SK-N-SH (cell line): Measurements from ENCODE around the gene POLQ. TPM values are rescaled to one million over a fixed set of nuclear protein-coding genes. Genes with fewer than 3 reads are reported as not detected.

Experiments used
- CTCF ChIA-PET: fragments of 300-600, 350-600 bp; formaldehyde crosslinking; extraction: SDS; loops from one replicate; lab custom pipeline; 2021; lab: Yijun Ruan, JAX
- POLR2A ChIA-PET: fragments of 350-600 bp; sonication (Branson Sonifier 250); formaldehyde crosslinking; extraction: SDS; loops from one replicate; lab custom pipeline; 2020; ENCODE audit warnings: antibody characterized with exemption, inconsistent platforms; lab: Yijun Ruan, JAX
- DNase-seq: peaks from one replicate; pipeline ENCODE4 v3.0.0; 2012
- H2AFZ ChIP-seq: fragments of 200-600 bp; sonication (generic); 2 replicates; pipeline ENCODE4 v1.8.1; 2016; ENCODE audit warnings: antibody characterized with exemption, mild to moderate bottlenecking, low read depth
- H3F3A ChIP-seq: fragments of 200-600 bp; sonication (generic); replicated peaks from 2 replicates; pipeline ENCODE3; 2016; ENCODE audit warnings: antibody characterized with exemption, mild to moderate bottlenecking; ENCODE audit not compliant: insufficient read depth
- H3K27ac ChIP-seq, 2 experiments: fragments of 200-500 bp in 1 of 2; fragments of 200-600 bp in 1 of 2; sonication (Bioruptor generic) in 1 of 2; sonication (generic), shearing (Covaris generic) in 1 of 2; 2 replicates each; pipeline versions ENCODE4 v1.5.1 to v1.6.1; 2014 to 2016; ENCODE audit warnings: low read depth in 2 of 2, inconsistent platforms in 1 of 2, low read length in 1 of 2, mild to moderate bottlenecking in 1 of 2, mixed read lengths in 1 of 2
- H3K27me3 ChIP-seq: fragments of 200-600 bp; sonication (generic), shearing (Covaris generic); 2 replicates; pipeline ENCODE4 v1.6.1; 2016; ENCODE audit warnings: mixed run types; ENCODE audit not compliant: insufficient read depth
- H3K36me3 ChIP-seq, 2 experiments: fragments of 200-500 bp in 1 of 2; fragments of 200-600 bp in 1 of 2; sonication (Bioruptor generic) in 1 of 2; sonication (generic) in 1 of 2; replicated peaks in 1 of 2; 2 replicates each; pipeline versions ENCODE3 to v1.5.1; 2014 to 2016; ENCODE audit warnings: low read length in 1 of 2, mild to moderate bottlenecking in 1 of 2; ENCODE audit not compliant: insufficient read depth in 2 of 2, control insufficient read depth in 1 of 2
- H3K4me1 ChIP-seq, 2 experiments: fragments of 200-500 bp in 1 of 2; fragments of 200-600 bp in 1 of 2; sonication (Bioruptor generic) in 1 of 2; sonication (generic), shearing (Covaris generic) in 1 of 2; 2 replicates each; pipeline versions ENCODE4 v1.5.1 to v1.6.1; 2014 to 2016; ENCODE audit warnings: low read depth in 1 of 2, low read length in 1 of 2, mixed run types in 1 of 2; ENCODE audit not compliant: insufficient read depth in 2 of 2, control insufficient read depth in 1 of 2
- H3K4me2 ChIP-seq: fragments of 200-600 bp; sonication (generic), shearing (Covaris generic); 2 replicates; pipeline ENCODE4 v1.6.1; 2017; ENCODE audit warnings: mixed run types
- H3K4me3 ChIP-seq, 2 experiments: fragments of 200-500 bp in 1 of 2; fragments of 200-600 bp in 1 of 2; sonication (Bioruptor generic) in 1 of 2; sonication (generic), shearing (Covaris generic) in 1 of 2; 2 replicates each; pipeline versions ENCODE4 v1.5.1 to v1.8.1; 2014 to 2016; ENCODE audit warnings: low read depth in 2 of 2, inconsistent platforms in 1 of 2, low read length in 1 of 2, mild to moderate bottlenecking in 1 of 2, mixed read lengths in 1 of 2, moderate library complexity in 1 of 2
- H3K79me2 ChIP-seq: fragments of 200-600 bp; sonication (generic); 2 replicates; pipeline ENCODE4 v1.8.1; 2017; ENCODE audit warnings: mild to moderate bottlenecking; ENCODE audit not compliant: insufficient read depth
- H3K9ac ChIP-seq: fragments of 200-600 bp; sonication (generic); 2 replicates; pipeline ENCODE4 v1.6.1; 2017; ENCODE audit warnings: mixed run types
- H3K9me2 ChIP-seq: fragments of 200-600 bp; sonication (generic); 2 replicates; pipeline ENCODE4 v1.6.1; 2017; ENCODE audit warnings: mixed run types
- H3K9me3 ChIP-seq: fragments of 200-600 bp; sonication (generic); 2 replicates; pipeline ENCODE4 v1.6.1; 2017; ENCODE audit warnings: mixed run types, mild to moderate bottlenecking, moderate library complexity
- H4K20me1 ChIP-seq: fragments of 200-600 bp; sonication (generic); 2 replicates; pipeline ENCODE4 v1.6.1; 2017; ENCODE audit warnings: mild to moderate bottlenecking, mixed run types; ENCODE audit not compliant: insufficient read depth
- ELF1 ChIP-seq: IDR thresholded peaks from 2 replicates; pipeline ENCODE4 v1.4.0; 2012
- MAX ChIP-seq: IDR thresholded peaks from 2 replicates; pipeline ENCODE4 v1.4.0; 2012; ENCODE audit warnings: low read depth
- MEF2A ChIP-seq: IDR thresholded peaks from 2 replicates; pipeline ENCODE4 v1.4.0; 2012; ENCODE audit warnings: low read depth, borderline replicate concordance
- NFIC ChIP-seq: IDR thresholded peaks from 2 replicates; pipeline ENCODE4 v1.4.0; 2012; ENCODE audit warnings: borderline replicate concordance
- PBX3 ChIP-seq: IDR thresholded peaks from 2 replicates; pipeline ENCODE4; 2012
- RFX5 ChIP-seq: IDR thresholded peaks from 2 replicates; pipeline ENCODE4 v1.6.1; 2012; ENCODE audit warnings: mild to moderate bottlenecking, improper control_type of control experiment, low read length
- RXRA ChIP-seq: IDR thresholded peaks from 2 replicates; pipeline ENCODE4 v1.4.0; 2012; ENCODE audit warnings: low read depth, mild to moderate bottlenecking, borderline replicate concordance
- SIN3A ChIP-seq: IDR thresholded peaks from 2 replicates; pipeline ENCODE4 v1.6.1; 2012; ENCODE audit warnings: low read depth, mild to moderate bottlenecking, low read length, moderate library complexity, borderline replicate concordance
- TCF12 ChIP-seq: IDR thresholded peaks from 2 replicates; pipeline ENCODE4 v1.4.0; 2012
- TEAD4 ChIP-seq: IDR thresholded peaks from 2 replicates; pipeline ENCODE4 v1.4.0; 2012; ENCODE audit warnings: mild to moderate bottlenecking, borderline replicate concordance; ENCODE audit not compliant: insufficient read depth
- WGBS: methylation state at CpG from one replicate; pipeline ENCODE4 v1.1.6; 2017; ENCODE audit warnings: low lambda C conversion rate; 5-methylcytosine and 5-hydroxymethylcytosine counted together
- polyA plus RNA-seq, 3 experiments: library from polyadenylated mRNA; depleted of rRNA; stranded (reverse); fragments of >200 nt; gene quantifications; 2 replicates each; pipeline ENCODE4 v1.2.3, GENCODE V29; 2012
- TF ChIP-seq, protein P1 (sequence below): fragments of 150-350 bp; IDR thresholded peaks from 2 replicates; pipeline ENCODE4 v1.6.1; 2017; ENCODE audit warnings: antibody characterized with exemption, low read length, low read depth, borderline replicate concordance
- TF ChIP-seq, protein P2 (sequence below): IDR thresholded peaks from 2 replicates; pipeline ENCODE4 v1.6.1; 2012; ENCODE audit warnings: mild to moderate bottlenecking, low read depth, low read length, moderate library complexity

The POLQ gene
- polyA plus RNA-seq, 1 of the 3 experiments (the other 2 are of a cell fraction) = 1.4 TPM

DNA sequence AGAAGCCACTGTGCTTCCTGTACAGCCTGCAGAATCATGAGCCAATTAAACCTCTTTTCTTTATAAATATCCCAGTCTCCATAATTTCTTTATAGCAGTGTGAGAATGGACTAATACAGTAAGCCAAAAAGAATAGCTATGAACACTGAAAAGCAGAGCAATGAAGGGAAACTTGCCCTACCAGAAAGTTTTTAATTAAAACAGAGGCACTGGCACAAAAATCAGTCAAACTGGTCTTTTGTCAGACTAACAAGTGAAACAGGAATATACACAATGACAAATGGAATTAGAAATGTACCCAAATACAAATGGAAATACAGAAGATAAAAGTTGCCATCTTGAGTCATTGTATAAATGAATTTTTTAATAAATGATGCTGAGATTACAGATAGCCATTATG is 40.5 kb downstream of the POLQ start:
- Histone ChIP-seq H3K36me3 (peaks cover 9 to 31% of the 10 kb centered on the region in 2 experiments), H3K4me3 (no peak overlapping the region), H3K27me3 (no peaks in the 10 kb centered on the region), H3K9me3 (no peaks in the 10 kb centered on the region), H3K79me2 (no peaks in the 10 kb centered on the region), H2AFZ (no peak overlapping the region), H3K4me2 (no peak overlapping the region), H3K27ac (no peak overlapping the region), H4K20me1 (no peaks in the 10 kb centered on the region), H3F3A (no peaks in the 10 kb centered on the region), H3K9ac (no peak overlapping the region), H3K9me2 (no peaks in the 10 kb centered on the region), H3K4me1 (no peaks in the 10 kb centered on the region)
- no peak for DNase-seq
- ChIA-PET POLR2A (no interaction called here), CTCF (no interaction called here)
- TF ChIP-seq SIN3A (no peak), ELF1 (no peak), TCF12 (no peak), RFX5 (no peak), PBX3 (no peak), NFIC (no peak), TEAD4 (no peak)
- TF ChIP-seq, protein P1, sequence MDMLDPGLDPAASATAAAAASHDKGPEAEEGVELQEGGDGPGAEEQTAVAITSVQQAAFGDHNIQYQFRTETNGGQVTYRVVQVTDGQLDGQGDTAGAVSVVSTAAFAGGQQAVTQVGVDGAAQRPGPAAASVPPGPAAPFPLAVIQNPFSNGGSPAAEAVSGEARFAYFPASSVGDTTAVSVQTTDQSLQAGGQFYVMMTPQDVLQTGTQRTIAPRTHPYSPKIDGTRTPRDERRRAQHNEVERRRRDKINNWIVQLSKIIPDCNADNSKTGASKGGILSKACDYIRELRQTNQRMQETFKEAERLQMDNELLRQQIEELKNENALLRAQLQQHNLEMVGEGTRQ = no peak

DNA sequence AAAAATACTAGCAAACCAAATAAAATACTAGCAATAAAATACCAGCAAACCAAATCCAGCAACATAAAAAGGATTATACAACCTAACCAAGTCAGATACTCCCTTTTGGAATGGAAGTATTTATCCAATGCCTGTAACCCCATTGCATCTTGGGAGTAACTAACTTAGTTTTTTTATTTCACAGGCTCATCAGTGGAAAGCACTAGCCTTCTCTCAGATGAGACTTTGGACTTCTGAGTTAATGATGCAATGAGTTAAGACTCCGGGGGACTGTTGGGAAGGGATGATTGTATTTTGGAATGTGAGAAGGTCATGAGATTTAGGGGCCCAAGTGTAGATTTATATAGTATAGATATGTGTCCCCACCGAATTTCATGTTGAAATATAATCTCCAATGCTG is 41.2 kb downstream of the POLQ start:
- Histone ChIP-seq H3K4me2 (no peak overlapping the region), H2AFZ (no peak overlapping the region), H3K79me2 (no peaks in the 10 kb centered on the region), H3K27ac (no peak overlapping the region), H4K20me1 (no peaks in the 10 kb centered on the region), H3K4me1 (no peaks in the 10 kb centered on the region), H3K4me3 (no peak overlapping the region), H3K27me3 (no peaks in the 10 kb centered on the region), H3K9me2 (no peaks in the 10 kb centered on the region), H3K9me3 (no peaks in the 10 kb centered on the region), H3K36me3 (peaks cover 9 to 25% of the 10 kb centered on the region in 2 experiments), H3K9ac (no peak overlapping the region), H3F3A (no peaks in the 10 kb centered on the region)
- ChIA-PET CTCF (no interaction called here), POLR2A (no interaction called here)
- WGBS = 89% methylated on average over 2 of the region's 2 CpGs
- TF ChIP-seq MAX (no peak), TEAD4 (no peak), RXRA (no peak), MEF2A (no peak)
- TF ChIP-seq, protein P2, sequence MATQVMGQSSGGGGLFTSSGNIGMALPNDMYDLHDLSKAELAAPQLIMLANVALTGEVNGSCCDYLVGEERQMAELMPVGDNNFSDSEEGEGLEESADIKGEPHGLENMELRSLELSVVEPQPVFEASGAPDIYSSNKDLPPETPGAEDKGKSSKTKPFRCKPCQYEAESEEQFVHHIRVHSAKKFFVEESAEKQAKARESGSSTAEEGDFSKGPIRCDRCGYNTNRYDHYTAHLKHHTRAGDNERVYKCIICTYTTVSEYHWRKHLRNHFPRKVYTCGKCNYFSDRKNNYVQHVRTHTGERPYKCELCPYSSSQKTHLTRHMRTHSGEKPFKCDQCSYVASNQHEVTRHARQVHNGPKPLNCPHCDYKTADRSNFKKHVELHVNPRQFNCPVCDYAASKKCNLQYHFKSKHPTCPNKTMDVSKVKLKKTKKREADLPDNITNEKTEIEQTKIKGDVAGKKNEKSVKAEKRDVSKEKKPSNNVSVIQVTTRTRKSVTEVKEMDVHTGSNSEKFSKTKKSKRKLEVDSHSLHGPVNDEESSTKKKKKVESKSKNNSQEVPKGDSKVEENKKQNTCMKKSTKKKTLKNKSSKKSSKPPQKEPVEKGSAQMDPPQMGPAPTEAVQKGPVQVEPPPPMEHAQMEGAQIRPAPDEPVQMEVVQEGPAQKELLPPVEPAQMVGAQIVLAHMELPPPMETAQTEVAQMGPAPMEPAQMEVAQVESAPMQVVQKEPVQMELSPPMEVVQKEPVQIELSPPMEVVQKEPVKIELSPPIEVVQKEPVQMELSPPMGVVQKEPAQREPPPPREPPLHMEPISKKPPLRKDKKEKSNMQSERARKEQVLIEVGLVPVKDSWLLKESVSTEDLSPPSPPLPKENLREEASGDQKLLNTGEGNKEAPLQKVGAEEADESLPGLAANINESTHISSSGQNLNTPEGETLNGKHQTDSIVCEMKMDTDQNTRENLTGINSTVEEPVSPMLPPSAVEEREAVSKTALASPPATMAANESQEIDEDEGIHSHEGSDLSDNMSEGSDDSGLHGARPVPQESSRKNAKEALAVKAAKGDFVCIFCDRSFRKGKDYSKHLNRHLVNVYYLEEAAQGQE = no peak
- no peak for DNase-seq
